IMR-90 (cell line): ENCODE results near the gene PRKCE. TPM values are rescaled to one million over a fixed set of nuclear protein-coding genes. Genes with fewer than 3 reads are reported as not detected.

ENCODE experiments used
- ATAC-seq: fragments of 200-7000 bp; cut with Tn5 transposase; 2 replicates; pipeline ENCODE4 v1.9.1; 2020; ENCODE audit warnings: low read depth, mild to moderate bottlenecking, moderate library complexity
- BruUV-seq: library from RNA; stranded (reverse); fragments of 400-500 nt; replicated peaks from 2 replicates; lab custom pipeline; 2021; lab: Mats Ljungman, UMichigan
- CTCF ChIA-PET: fragments of 300-600 bp; formaldehyde crosslinking; extraction: SDS; loops from one replicate; lab custom pipeline; 2021; ENCODE audit warnings: antibody characterized with exemption; lab: Yijun Ruan, JAX
- POLR2A ChIA-PET: fragments of 300-600 bp; sonication (Branson Sonifier 250); formaldehyde crosslinking; loops from one replicate; lab custom pipeline; 2022; ENCODE audit warnings: antibody characterized with exemption; ENCODE audit not compliant: unreplicated experiment; lab: Charles Lee
- DNase-seq: peaks from one replicate; pipeline ENCODE4 v3.0.0; 2013
- H2AFZ ChIP-seq: replicated peaks from 2 replicates; pipeline ENCODE3; 2013; ENCODE audit warnings: low read length, mild to moderate bottlenecking; ENCODE audit not compliant: poor library complexity
- H2AK5ac ChIP-seq: 2 replicates; pipeline ENCODE4 v1.6.1; 2013; ENCODE audit warnings: low read depth, low read length, inconsistent platforms
- H2AK9ac ChIP-seq: replicated peaks from 2 replicates; pipeline ENCODE3; 2013; ENCODE audit warnings: mild to moderate bottlenecking, low read depth, low read length, moderate library complexity; ENCODE audit not compliant: poor library complexity
- H2BK120ac ChIP-seq: 2 replicates; pipeline ENCODE4 v1.6.1; 2013; ENCODE audit warnings: low read depth, low read length, inconsistent platforms
- H2BK15ac ChIP-seq: 3 replicates; pipeline ENCODE4 v1.6.1; 2013; ENCODE audit warnings: low read depth, low read length, inconsistent platforms
- H2BK20ac ChIP-seq: 2 replicates; pipeline ENCODE4 v1.6.1; 2013; ENCODE audit warnings: low read depth, mild to moderate bottlenecking, inconsistent platforms, low read length, moderate library complexity
- H2BK5ac ChIP-seq: 2 replicates; pipeline ENCODE4 v1.6.1; 2013; ENCODE audit warnings: mild to moderate bottlenecking, low read depth, low read length, inconsistent platforms; ENCODE audit not compliant: poor library complexity, severe bottlenecking
- H3K14ac ChIP-seq: replicated peaks from 2 replicates; pipeline ENCODE4 v1.6.1; 2013; ENCODE audit warnings: low read depth, low read length, inconsistent platforms
- H3K18ac ChIP-seq: 2 replicates; pipeline ENCODE4 v1.6.1; 2013; ENCODE audit warnings: low read depth, low read length, control low read depth
- H3K23ac ChIP-seq: 2 replicates; pipeline ENCODE4 v1.6.1; 2013; ENCODE audit warnings: low read depth, low read length, inconsistent platforms
- H3K27ac ChIP-seq: 2 replicates; pipeline ENCODE4 v1.5.1; 2013; ENCODE audit warnings: mild to moderate bottlenecking, control low read depth, low read length; ENCODE audit not compliant: insufficient read depth
- H3K27me3 ChIP-seq: 2 replicates; pipeline ENCODE4 v1.6.1; 2013; ENCODE audit warnings: low read length; ENCODE audit not compliant: control insufficient read depth, insufficient read depth
- H3K36me3 ChIP-seq: 2 replicates; pipeline ENCODE4 v1.6.1; 2013; ENCODE audit warnings: low read length, mixed read lengths; ENCODE audit not compliant: control insufficient read depth, insufficient read depth
- H3K4ac ChIP-seq: 2 replicates; pipeline ENCODE4 v1.6.1; 2013; ENCODE audit warnings: low read depth, low read length, inconsistent platforms
- H3K4me1 ChIP-seq: 2 replicates; pipeline ENCODE4 v1.6.1; 2013; ENCODE audit warnings: low read length, mixed read lengths; ENCODE audit not compliant: control insufficient read depth, insufficient read depth
- H3K4me2 ChIP-seq: 2 replicates; pipeline ENCODE4 v1.6.1; 2013; ENCODE audit warnings: low read depth, mild to moderate bottlenecking, control low read depth, low read length, moderate library complexity
- H3K4me3 ChIP-seq: 2 replicates; pipeline ENCODE4 v1.5.1; 2013; ENCODE audit warnings: low read depth, mild to moderate bottlenecking, control low read depth, low read length, moderate library complexity; ENCODE audit not compliant: insufficient read depth
- H3K56ac ChIP-seq: 2 replicates; pipeline ENCODE4 v1.6.1; 2013; ENCODE audit warnings: low read length, inconsistent platforms; ENCODE audit not compliant: insufficient read depth; ENCODE audit errors: extremely low read depth
- H3K79me1 ChIP-seq, 2 experiments: 2 replicates each; pipeline ENCODE4 v1.6.1; 2013; ENCODE audit warnings: low read length in 2 of 2, inconsistent platforms in 1 of 2, low read depth in 1 of 2
- H3K9ac ChIP-seq: 2 replicates; pipeline ENCODE4 v1.6.1; 2013; ENCODE audit warnings: low read depth, low read length, control low read depth
- H3K9me1 ChIP-seq: 2 replicates; pipeline ENCODE4 v1.6.1; 2013; ENCODE audit warnings: low read length, inconsistent platforms; ENCODE audit not compliant: insufficient read depth
- H3K9me3 ChIP-seq: 2 replicates; pipeline ENCODE4 v1.6.1; 2013; ENCODE audit warnings: low read length; ENCODE audit not compliant: control insufficient read depth, insufficient read depth
- H4K20me1 ChIP-seq: 2 replicates; pipeline ENCODE4 v1.6.1; 2013; ENCODE audit warnings: low read length, inconsistent platforms; ENCODE audit not compliant: insufficient read depth
- H4K5ac ChIP-seq: 2 replicates; pipeline ENCODE4 v1.6.1; 2013; ENCODE audit warnings: mild to moderate bottlenecking, low read depth, low read length, control low read depth
- H4K8ac ChIP-seq, 2 experiments: 2 replicates each; pipeline ENCODE4 v1.6.1; 2013; ENCODE audit warnings: low read depth in 2 of 2, low read length in 2 of 2, control low read depth in 1 of 2, inconsistent platforms in 1 of 2
- H4K91ac ChIP-seq: 2 replicates; pipeline ENCODE4 v1.6.1; 2013; ENCODE audit warnings: low read depth, low read length, inconsistent platforms; ENCODE audit not compliant: insufficient read depth
- BHLHE40 ChIP-seq: fragments of 150-350 bp; IDR thresholded peaks from 2 replicates; pipeline ENCODE4 v1.6.1; 2016; ENCODE audit warnings: mild to moderate bottlenecking, low read depth, low read length
- CEBPB ChIP-seq: IDR thresholded peaks from 2 replicates; pipeline ENCODE4 v1.6.1; 2012; ENCODE audit warnings: low read depth, low read length, improper control_type of control experiment
- CHD1 ChIP-seq: IDR thresholded peaks from 2 replicates; pipeline ENCODE4 v1.6.1; 2012; ENCODE audit warnings: low read depth, low read length, improper control_type of control experiment
- CTCF ChIP-seq: conservative IDR thresholded peaks from 2 replicates; pipeline ENCODE4 v1.5.1; 2012; ENCODE audit warnings: mild to moderate bottlenecking, low read depth, low read length, improper control_type of control experiment
- ELK1 ChIP-seq: fragments of 150-350 bp; IDR thresholded peaks from 2 replicates; pipeline ENCODE4 v1.6.1; 2016; ENCODE audit warnings: low read depth, mild to moderate bottlenecking, low read length, moderate library complexity, borderline replicate concordance
- FOS ChIP-seq: fragments of 150-350 bp; IDR thresholded peaks from 2 replicates; pipeline ENCODE4 v1.6.1; 2016; ENCODE audit warnings: low read depth, low read length
- MAFK ChIP-seq: IDR thresholded peaks from 2 replicates; pipeline ENCODE4 v1.6.1; 2012; ENCODE audit warnings: low read depth, low read length, improper control_type of control experiment
- MAZ ChIP-seq: IDR thresholded peaks from 2 replicates; pipeline ENCODE4 v1.6.1; 2012; ENCODE audit warnings: low read depth, mild to moderate bottlenecking, low read length, improper control_type of control experiment, moderate library complexity, borderline replicate concordance
- MXI1 ChIP-seq: IDR thresholded peaks from 2 replicates; pipeline ENCODE4 v1.6.1; 2012; ENCODE audit warnings: low read depth, mild to moderate bottlenecking, low read length, moderate library complexity, borderline replicate concordance
- NFE2L2 ChIP-seq: fragments of 150-350 bp; IDR thresholded peaks from 2 replicates; pipeline ENCODE4 v1.6.1; 2016; ENCODE audit warnings: low read depth, mild to moderate bottlenecking, low read length
- POLR2A ChIP-seq: IDR thresholded peaks from 2 replicates; pipeline ENCODE4 v1.6.1; 2012; ENCODE audit warnings: mild to moderate bottlenecking, low read depth, low read length
- RAD21 ChIP-seq: IDR thresholded peaks from 2 replicates; pipeline ENCODE4 v1.6.1; 2012; ENCODE audit warnings: low read length, improper control_type of control experiment
- RCOR1 ChIP-seq: IDR thresholded peaks from 2 replicates; pipeline ENCODE4 v1.6.1; 2012; ENCODE audit warnings: mild to moderate bottlenecking, low read length, improper control_type of control experiment; ENCODE audit not compliant: insufficient replicate concordance
- RFX5 ChIP-seq: IDR thresholded peaks from 2 replicates; pipeline ENCODE4 v1.8.0; 2012; ENCODE audit warnings: low read depth, mild to moderate bottlenecking, low read length, moderate library complexity
- SMC3 ChIP-seq: fragments of 150-350 bp; IDR thresholded peaks from 2 replicates; pipeline ENCODE4 v1.6.1; 2016; ENCODE audit warnings: low read depth, mild to moderate bottlenecking, antibody characterized with exemption, low read length, moderate library complexity
- USF2 ChIP-seq: fragments of 150-350 bp; IDR thresholded peaks from 2 replicates; pipeline ENCODE4 v1.6.1; 2017; ENCODE audit warnings: mild to moderate bottlenecking, antibody characterized with exemption, low read length, low read depth
- WGBS, 2 experiments: methylation state at CpG; one replicate each; pipeline versions ENCODE4 v1.1.5 to v1.1.7; 2013; ENCODE audit warnings: missing lambda C conversion rate in 2 of 2; ENCODE audit not compliant: insufficient read length in 1 of 2; ENCODE audit errors: extremely low coverage in 2 of 2; 5-methylcytosine and 5-hydroxymethylcytosine counted together
- dilution Hi-C: fragments of 300-500 bp; cut with HindIII; formaldehyde crosslinking; loops from one replicate; pipeline ENCODE4 v1.14.3; 2018; ENCODE audit warnings: low sequenced_read_pairs; ENCODE audit not compliant: unreplicated experiment
- in situ Hi-C: fragments of 300-500 bp; cut with MboI; formaldehyde crosslinking; loops from 3 replicates; pipeline ENCODE4 v1.14.3; 2019; ENCODE audit warnings: low sequenced_read_pairs, inconsistent platforms, mixed read lengths
- intact Hi-C: fragments of 100-400 bp; cut with micrococcal nuclease; formaldehyde crosslinking; loops from 2 replicates; pipeline ENCODE4 v1.10.0; 2022
- polyA plus RNA-seq, 3 experiments: library from polyadenylated mRNA; depleted of rRNA; stranded (reverse); fragments of >200 nt; gene quantifications; 2 replicates each; pipeline ENCODE4 v1.2.3, GENCODE V29; 2012; ENCODE audit warnings: low replicate concordance in 1 of 3
- total RNA-seq: library from RNA; depleted of rRNA; stranded (reverse); fragments of >200 nt; gene quantifications from 2 replicates; pipeline ENCODE4 v1.2.3, GENCODE V29; 2012

PRKCE gene
- total and polyA plus RNA-seq, 2 of the 4 experiments (the other 2 are of a cell fraction), result 8.1 to 32.4 TPM

- Histone ChIP-seq H3K4me3 (no peak overlapping the region), H2BK5ac (no peak overlapping the region), H3K79me1 (peaks cover 8 to 15% of the 10 kb centered on the region in 2 experiments), H2BK120ac (no peak overlapping the region; the same call in 1 of the 2 replicates), H3K27me3 (no peaks in the 10 kb centered on the region), H3K56ac (no peak overlapping the region), H2AK9ac (no peak overlapping the region), H2AK5ac (peak overlapping the region; percentile 68), H3K4ac (peak overlapping the region; percentile 45; the same call in 1 of the 2 replicates), H4K8ac (no peak overlapping the region), H3K9ac (no peak overlapping the region), H4K91ac (peak overlapping the region; percentile 43; the same call in 1 of the 2 replicates), H3K23ac (no peak overlapping the region), H3K18ac (no peak overlapping the region), H2BK15ac (peak overlapping the region; percentile 85; the same call in 2 of the 3 replicates), H3K14ac (no peak overlapping the region), H2BK20ac (no peak overlapping the region), H4K20me1 (0 out of 2 replicates have a peak, but pooled peaks cover 4% of the 10 kb centered on the region), H3K4me2 (no peak overlapping the region), H2AFZ (no peak overlapping the region), H3K27ac (no peak overlapping the region), H4K5ac (no peak overlapping the region), H3K36me3 (no peaks in the 10 kb centered on the region), H3K4me1 (peaks cover 23% of the 10 kb centered on the region), H3K9me1 (peaks cover 18% of the 10 kb centered on the region), H3K9me3 (no peaks in the 10 kb centered on the region)
- no peak for ATAC-seq
- intact Hi-C loops (no loop called here), dilution Hi-C loops (no loop called here), in situ Hi-C loops (no loop called here)
- ChIA-PET CTCF (no interaction called here), POLR2A (no interaction called here)
- no peak for DNase-seq
- TF ChIP-seq SMC3 (no peak), MAFK (no peak), RFX5 (no peak), USF2 (no peak), RCOR1 (no peak), POLR2A (no peak), NFE2L2 (no peak), CTCF (no peak), FOS (no peak), RAD21 (no peak), CEBPB (no peak), CHD1 (no peak), BHLHE40 (no peak), MAZ (no peak), ELK1 (no peak), MXI1 (no peak)
- no TSS peak for BruUV-seq
- 88% methylated on average over 1 of the region's 4 CpGs; no CpG with 5 or more reads in 1 of the 2 experiments for WGBS, 2 experiments
Observed at GRCh38 chr2:45894211-45894610, 242.7 kb downstream of the PRKCE start.
